HFFc6 (cell line): ENCODE data around the gene PCDH12. TPM values are rescaled to one million over a fixed set of nuclear protein-coding genes. Genes with fewer than 3 reads are reported as not detected.

Experiments used
- DNase-seq: peaks from one replicate; pipeline ENCODE4 v3.0.0-alpha.2; 2018
- H3K27ac Mint-ChIP-seq: 2 replicates; pipeline ENCODE4 v1.8.0; 2020; ENCODE audit warnings: mild to moderate bottlenecking, mixed read lengths
- H3K27me3 Mint-ChIP-seq: 2 replicates; pipeline ENCODE4 v1.8.0; 2021; ENCODE audit warnings: mild to moderate bottlenecking, moderate library complexity, mixed read lengths; ENCODE audit not compliant: insufficient read depth
- H3K36me3 Mint-ChIP-seq: 2 replicates; pipeline ENCODE4 v1.8.0; 2021; ENCODE audit warnings: low read depth, mixed read lengths
- H3K4me1 Mint-ChIP-seq: 2 replicates; pipeline ENCODE4 v1.8.0; 2020; ENCODE audit warnings: low read depth, mixed read lengths
- H3K4me3 Mint-ChIP-seq: 2 replicates; pipeline ENCODE4 v1.8.0; 2020; ENCODE audit warnings: mild to moderate bottlenecking, moderate library complexity, mixed read lengths
- H3K9me3 Mint-ChIP-seq: 2 replicates; pipeline ENCODE4 v1.8.0; 2020; ENCODE audit warnings: mild to moderate bottlenecking, mixed read lengths
- CTCF ChIP-seq: fragments of 200-600 bp; sonication (generic); IDR thresholded peaks from 2 replicates; pipeline ENCODE4 v1.5.0; 2021; ENCODE audit warnings: antibody characterized with exemption, mild to moderate bottlenecking
- total RNA-seq, 6 experiments: library from RNA; stranded (reverse); fragmentation: NEBNext Ultra II Directional; extraction: Animal tissue kit (Norgen Biotek cat#: 25700); gene quantifications; 2 replicates in 1 of 6; 3 replicates in 5 of 6; pipeline ENCODE4 v1.2.3, GENCODE V29; 2021

The PCDH12 gene
- total RNA-seq, 6 experiments from 2014 or later, result 0.02 to 0.71 (median 0.08) TPM; not detected in 2

- Mint-ChIP-seq H3K9me3 (no peaks in the 10 kb centered on the region), H3K36me3 (peaks cover 22% of the 10 kb centered on the region), H3K27ac (no peak overlapping the region), H3K27me3 (peaks cover 2% of the 10 kb centered on the region), H3K4me1 (no peaks in the 10 kb centered on the region), H3K4me3 (no peak overlapping the region)
- no peak for TF ChIP-seq CTCF
- DNase-seq, result no peak
Observed at GRCh38 chr5:142000173-142000572, 42.2 kb upstream of the PCDH12 start.

- no peak for DNase-seq
- no peaks in the 10 kb centered on the region for H3K9me3 Mint-ChIP-seq
- no peak for TF ChIP-seq CTCF
- peaks cover 43% of the 10 kb centered on the region for H3K36me3 Mint-ChIP-seq
- H3K27ac Mint-ChIP-seq, result no peak overlapping the region
- no peaks in the 10 kb centered on the region for H3K4me1 Mint-ChIP-seq
- peaks cover 2% of the 10 kb centered on the region for H3K27me3 Mint-ChIP-seq
- H3K4me3 Mint-ChIP-seq, result no peak overlapping the region
Observed at GRCh38 chr5:141997358-141997960, 39.5 kb upstream of the PCDH12 start.

- Mint-ChIP-seq H3K36me3 (peaks cover 41% of the 10 kb centered on the region), H3K4me3 (no peak overlapping the region)
- TF ChIP-seq CTCF, result no peak
Observed at GRCh38 chr5:141995656-141996055, 37.7 kb upstream of the PCDH12 start.

GRCh38 chr5:141994511-141995136 is 36.6 kb upstream of the PCDH12 start:
- no peaks in the 10 kb centered on the region for H3K4me1 Mint-ChIP-seq
- DNase-seq, result no peak
- H3K27ac Mint-ChIP-seq, result no peak overlapping the region
- H3K9me3 Mint-ChIP-seq, result no peaks in the 10 kb centered on the region
- H3K4me3 Mint-ChIP-seq, result no peak overlapping the region
- H3K36me3 Mint-ChIP-seq, result peaks cover 35% of the 10 kb centered on the region
- TF ChIP-seq CTCF, result no peak
- peaks cover 2% of the 10 kb centered on the region; the same call in 1 of the 2 replicates for H3K27me3 Mint-ChIP-seq

More at GRCh38 chr5:141995656-141996055, 37.7 kb upstream of the PCDH12 start:
- Mint-ChIP-seq H3K9me3 (no peaks in the 10 kb centered on the region), H3K4me1 (no peaks in the 10 kb centered on the region), H3K27ac (no peak overlapping the region), H3K27me3 (peaks cover 2% of the 10 kb centered on the region; the same call in 1 of the 2 replicates)
- DNase-seq, result no peak

- H3K4me3 Mint-ChIP-seq, result no peak overlapping the region
- H3K27ac Mint-ChIP-seq, result no peak overlapping the region
- DNase-seq, result peak; percentile 58
- peaks cover 28% of the 10 kb centered on the region for H3K36me3 Mint-ChIP-seq
- H3K9me3 Mint-ChIP-seq, result no peaks in the 10 kb centered on the region
- peaks cover 2% of the 10 kb centered on the region; the same call in 1 of the 2 replicates for H3K27me3 Mint-ChIP-seq
- no peaks in the 10 kb centered on the region for H3K4me1 Mint-ChIP-seq
- peak; percentile 92 for TF ChIP-seq CTCF
Observed at GRCh38 chr5:141992349-141992963, 34.5 kb upstream of the PCDH12 start.
